Measurements from ENCODE around the gene CAMK1G.
A peak's percentile ranks its signal among the peaks of the same experiment; 100 is the strongest.

CAMK1G gene
- total RNA-seq, result 0.06 to 2.8 (median 0.35) reads per million in 18 experiments

DNA sequence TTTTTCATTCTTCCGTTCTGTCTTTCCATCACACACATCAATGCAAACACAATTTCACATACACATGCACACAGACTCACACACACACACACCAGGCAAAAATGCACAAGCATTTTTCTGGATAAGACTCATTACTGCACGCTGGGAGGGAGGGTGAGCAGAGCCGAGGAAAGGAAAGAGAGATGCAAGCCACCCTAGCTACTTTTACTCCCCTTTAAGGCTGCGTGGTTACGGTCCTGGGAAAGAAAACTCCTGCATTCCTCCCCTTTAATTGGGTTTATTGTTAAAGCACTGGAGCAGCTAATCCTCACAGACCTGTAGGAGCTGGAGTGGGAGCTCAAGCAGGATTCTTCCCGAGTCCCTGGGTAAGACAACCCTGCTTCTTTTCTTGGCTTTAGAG is at the start of gene CAMK1G:
CAMK1G (plus strand) TSS at position 307 of the 400 bp plus-strand sequence. CDS start 11,270 bp downstream, outside the sequence.
- DNase-seq, result no peak

DNA sequence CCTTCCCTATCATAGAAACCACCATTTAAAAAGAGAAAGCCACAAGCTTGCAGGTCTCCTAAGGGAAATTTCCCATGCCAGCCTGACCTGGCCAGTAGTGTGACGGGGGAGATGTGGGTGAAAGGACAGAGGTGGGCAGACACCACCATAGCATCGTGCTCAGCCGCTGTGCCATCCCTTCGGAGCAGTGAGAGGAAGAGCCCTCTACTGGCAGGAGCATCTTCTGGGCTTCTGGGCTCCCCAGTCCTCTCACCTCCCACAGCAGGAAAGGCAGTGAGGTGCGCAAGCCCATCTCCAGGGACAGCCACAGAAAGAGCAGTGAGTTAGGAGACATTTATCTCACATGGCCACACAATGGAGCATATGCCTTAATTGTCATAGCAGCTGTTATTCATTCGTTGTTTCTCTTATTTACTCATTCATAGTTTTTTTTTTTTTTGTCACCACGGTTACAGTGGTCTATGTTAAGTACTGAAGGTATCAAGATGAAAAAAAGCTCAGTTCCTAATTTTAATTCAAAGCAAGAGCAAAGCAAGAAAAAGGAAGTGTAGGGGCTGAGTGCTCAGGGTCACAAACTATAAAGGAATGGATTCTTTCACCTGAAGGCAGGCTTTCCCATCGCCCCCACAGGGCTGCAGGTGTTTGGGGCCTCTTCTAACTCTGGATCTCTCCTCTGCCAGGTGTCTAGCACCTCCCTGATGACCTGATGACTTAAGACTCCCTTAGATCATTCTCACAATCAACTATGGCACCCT is 48.8 kb upstream of the CAMK1G start:
- DNase-seq, result no peak

DNA sequence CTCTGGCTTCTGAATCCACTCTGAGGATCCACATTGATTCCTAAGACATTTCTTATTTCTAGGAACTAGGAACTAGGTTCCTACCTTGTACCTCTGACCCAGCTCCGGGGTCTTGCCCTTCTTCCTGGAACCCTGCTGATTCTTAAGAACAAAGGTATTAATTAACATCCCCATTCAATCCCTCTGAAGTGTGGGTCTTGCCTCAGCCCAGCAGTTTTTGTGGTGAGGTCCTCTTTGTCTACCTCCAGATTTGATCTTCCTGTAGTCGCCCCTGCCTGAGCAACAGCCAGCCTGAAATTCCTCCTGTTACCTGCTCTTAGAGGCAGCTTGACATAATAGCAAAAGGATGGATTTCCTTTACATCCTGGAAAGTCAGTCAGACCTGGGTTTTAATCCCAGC is 46.7 kb upstream of the CAMK1G start:
- DNase-seq, result no peak

DNA sequence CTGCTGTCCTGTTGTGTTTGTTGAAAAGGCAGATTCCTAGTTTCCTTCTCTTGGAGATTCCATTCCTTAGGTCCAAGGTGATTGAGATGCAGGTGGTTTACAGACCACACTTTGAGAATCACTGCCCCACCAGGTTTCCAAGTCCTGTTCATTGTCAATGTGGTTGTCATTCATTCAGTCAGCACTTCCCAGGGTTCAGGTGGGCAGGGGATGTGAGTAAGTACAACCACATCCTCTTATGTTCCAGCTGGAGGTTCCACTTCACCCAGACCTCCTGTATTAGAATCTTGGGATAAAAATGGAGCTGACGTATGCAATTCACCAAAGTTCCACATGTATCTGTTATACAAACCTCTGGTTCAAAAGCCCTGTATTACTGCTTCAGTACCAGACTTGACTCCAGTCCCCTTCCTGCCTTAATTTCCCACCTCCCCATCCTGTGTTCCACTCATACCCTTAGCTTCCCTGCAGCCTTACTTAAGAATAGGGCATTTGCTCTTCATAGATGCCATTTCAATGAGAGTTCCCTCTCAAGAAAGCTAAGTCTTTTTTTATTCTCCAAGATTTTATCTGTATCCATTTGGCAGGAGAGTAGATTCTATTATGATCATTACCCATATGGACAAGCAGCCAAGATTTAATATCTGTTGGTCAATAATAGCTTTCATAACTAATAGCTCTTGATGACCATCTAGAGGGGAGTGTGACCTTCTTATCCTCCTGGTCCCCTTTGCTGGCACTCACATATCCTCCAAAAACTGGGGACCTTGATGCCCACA is 46.0 kb upstream of the CAMK1G start:
- DNase-seq, result no peak

DNA sequence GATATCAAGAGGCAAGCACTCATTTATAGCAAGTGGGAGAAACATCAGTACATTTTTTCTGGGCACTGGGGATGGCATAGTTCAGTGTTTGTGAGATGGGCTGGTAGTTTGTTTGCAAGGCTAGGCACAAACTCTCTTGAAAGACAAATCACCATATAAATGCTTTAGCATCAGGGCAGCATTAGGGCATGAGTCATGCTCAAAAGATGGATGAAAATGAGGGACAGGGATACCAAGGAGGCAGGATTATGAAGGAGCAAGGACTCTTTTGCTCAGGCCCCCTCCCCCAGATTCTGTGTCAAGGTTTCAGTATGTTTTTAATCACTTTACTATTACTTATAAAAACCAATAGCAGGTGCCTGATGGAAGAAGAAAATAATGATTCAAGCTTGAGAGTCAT is 43.9 kb upstream of the CAMK1G start:
- DNase-seq, result no peak

DNA sequence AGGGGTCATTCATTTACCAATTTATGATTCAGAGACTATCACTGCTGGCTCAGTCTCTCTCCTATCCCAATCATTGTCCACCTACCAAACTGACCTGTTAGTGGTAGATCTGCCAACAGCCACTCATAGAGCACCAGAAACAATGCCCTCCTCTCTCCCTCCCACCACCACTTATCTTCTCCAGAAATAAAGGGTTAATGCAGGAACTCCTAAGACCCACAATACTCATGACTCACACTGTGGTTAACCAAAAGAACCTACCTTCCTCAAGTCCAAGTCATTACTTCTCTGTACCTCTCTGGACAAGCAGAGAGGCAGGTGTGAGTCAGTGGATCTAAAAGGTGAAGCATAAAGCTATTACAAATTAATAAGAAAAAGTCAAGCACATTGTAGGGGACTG is 40.9 kb upstream of the CAMK1G start:
- DNase-seq, result no peak

DNA sequence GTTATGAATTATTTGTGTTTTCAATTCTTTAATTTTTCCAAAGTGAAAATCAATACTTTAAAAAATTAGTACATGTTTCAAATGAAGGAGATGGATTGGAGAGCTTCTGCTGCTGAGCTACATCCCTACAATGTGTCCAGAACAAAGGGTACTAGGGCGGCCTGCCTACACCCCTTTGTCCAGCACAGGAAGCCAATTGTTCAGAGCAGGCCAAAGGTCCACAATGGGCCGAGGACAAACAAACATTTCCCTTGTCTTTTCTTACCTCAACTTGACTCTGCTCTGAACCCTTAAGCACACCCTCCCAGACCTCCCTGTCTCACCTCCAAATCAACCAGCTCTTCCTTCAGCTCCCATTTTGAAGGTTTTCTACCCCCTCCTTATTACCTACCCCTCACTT is 39.4 kb upstream of the CAMK1G start:
- no peak for DNase-seq

DNA sequence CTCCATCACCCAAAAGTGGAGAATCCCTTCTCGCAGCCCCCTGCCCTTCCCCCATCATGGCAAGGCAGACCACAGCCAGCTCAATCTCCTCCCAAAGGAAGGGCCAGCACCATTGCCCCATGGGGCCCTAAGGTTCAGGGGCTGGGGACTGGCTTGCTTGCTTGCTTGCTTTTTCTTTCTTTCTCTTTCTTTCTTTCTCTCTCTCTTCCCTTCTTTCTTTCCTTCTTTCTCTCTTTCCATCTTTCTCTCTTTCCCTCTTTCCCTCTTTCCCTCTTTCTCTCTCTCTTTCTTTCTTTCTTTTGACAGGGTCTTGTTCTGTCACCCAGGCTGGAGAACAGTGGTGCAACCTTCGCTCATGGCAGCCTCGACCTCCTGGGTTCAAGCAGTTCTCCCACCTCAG is 38.1 kb upstream of the CAMK1G start:
- no peak for DNase-seq

DNA sequence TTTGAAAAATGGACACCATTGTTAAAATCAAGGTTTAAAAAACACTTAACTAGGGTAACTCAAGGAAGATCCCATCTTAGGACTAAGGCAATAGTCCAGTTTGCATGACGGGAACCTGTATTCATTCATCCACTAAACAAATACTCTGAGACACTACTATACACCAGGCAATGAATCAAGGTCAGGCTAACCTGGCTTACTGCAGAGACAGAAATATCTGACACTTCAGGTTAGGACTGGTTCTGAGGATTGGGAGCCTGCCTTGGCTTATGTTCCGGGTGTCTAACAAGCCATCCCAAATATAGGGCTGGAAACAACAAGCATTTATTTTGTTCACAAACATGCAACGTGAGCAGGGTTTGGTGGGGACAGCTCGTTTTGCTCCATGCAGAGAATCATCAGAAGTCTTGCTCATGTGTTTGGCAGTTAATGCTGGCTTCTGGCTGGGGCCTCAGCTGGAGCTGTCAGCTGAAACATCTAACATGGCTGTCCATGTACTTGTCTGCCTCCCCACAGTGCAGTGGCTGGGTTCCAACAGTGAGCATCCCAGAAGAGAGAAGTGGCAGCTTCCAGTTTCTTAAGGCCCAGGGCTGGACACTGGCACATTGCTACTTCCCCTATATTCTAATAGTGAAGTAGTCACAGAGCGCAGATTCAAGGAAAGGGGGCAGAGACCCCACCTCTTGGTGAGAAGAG is 37.0 kb upstream of the CAMK1G start:
- peak; percentile 11 to 26 for DNase-seq

DNA sequence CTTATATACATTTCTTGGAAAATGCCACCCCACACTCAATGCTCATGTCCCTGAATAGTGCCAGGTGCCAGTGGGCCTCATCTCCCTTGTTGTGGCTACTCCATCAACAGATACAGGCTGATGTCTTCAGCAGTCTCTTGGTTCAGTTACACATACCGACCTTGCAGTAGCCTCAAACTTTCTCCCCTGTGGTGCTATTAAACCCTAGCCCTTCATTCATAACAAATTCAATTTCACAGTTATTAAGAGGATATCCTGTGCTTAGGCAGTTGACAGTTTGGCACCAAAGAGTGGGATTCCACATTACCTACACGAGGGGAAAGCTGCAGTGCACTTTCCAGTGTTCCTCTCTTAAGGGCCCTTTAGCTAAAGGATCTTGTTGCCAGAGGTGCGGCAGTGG is 35.9 kb upstream of the CAMK1G start:
- no peak for DNase-seq

DNA sequence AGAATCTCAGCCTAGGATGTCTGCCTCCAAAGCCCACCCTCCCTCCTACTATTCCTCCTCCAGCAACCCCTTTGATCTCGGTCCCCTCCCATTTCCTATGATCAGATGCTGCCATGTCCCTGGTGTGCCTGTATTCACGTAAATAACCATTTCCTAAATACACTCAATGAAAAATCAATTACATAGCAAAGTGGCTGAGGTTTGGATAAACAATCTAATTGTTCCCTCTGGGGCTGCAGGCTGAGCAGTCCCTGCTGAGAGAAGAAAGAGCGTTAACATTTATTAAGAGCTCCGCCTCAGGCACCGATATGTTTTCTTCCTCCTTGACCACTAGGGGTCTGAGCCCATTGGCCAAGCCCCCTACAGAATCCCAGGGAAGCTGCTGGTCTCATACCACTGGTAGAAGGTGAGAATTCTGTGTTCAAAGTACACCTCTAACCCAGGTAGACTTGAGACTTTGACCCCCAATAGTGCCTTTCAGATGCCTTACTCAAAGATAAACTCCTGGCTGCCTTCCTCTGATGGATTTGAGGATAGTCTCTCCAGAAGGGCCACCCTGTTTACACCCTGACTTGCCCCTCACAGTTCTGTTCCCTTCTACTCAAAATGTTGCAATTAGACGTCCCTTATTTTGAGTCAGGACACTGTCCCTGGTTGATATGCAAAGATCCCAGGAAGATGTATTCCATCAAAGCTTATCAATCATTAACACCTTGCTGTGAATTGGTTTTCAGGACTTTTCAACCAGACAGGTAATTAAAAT is 33.9 kb upstream of the CAMK1G start:
- DNase-seq, result no peak

DNA sequence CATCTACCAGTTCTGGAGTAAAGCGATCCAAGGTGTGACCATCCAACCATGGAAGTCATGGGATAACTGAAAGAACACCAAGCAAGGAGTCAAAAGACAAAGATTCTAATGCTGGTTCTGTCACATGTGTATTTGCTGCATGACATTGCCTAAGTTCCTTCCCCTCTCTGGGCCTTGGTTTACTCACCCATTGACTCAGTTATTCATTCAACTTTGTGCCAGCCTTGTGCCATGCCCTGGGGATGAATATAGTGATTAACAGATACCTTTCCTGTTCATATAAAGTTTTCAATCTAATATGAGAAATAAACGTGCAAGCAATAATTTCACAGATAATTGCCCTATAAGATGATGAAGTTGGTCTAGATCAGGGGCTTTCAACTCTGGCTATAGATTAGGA is 33.0 kb upstream of the CAMK1G start:
- DNase-seq, result no peak

DNA sequence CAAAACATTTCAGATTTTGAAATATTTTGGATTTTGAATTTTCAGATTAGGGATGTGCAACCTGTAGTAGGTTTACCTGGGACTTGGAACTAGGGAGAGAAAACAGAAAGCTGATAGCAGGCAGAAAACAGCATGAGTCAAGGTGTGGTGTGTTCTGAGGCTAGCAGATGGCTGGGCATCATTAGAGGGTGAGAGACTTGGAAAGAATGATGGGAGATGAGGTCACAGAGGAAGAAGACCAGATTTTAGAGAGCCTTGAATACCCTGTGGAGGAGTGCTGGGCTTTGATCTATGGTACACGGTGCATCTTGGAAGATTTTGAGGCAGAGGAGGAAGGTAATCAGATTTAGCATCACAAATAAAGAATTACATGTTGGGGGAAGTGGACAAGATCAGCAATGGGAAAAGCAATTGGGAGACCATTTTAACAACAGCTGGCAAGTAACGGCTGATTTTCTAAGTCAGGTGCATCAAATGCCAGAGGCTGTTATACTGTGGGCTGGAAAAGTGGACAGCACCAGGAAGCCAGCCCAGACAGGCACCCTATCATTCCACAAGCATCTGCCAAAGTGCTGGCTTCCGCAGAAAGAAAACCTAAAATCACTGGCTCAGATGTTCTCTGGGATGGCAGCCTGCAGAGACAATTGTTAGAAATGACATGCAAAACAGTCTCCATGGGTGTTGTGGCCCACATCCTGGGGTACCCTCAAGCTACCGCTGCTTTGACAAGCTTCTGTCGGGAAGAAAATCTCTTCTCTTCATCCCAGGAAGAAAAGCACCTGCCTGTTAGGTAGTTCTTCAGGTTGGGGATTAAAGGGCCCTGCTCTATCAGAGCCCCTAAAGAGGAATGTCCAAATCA is 30.9 kb upstream of the CAMK1G start:
- no peak for DNase-seq

DNA sequence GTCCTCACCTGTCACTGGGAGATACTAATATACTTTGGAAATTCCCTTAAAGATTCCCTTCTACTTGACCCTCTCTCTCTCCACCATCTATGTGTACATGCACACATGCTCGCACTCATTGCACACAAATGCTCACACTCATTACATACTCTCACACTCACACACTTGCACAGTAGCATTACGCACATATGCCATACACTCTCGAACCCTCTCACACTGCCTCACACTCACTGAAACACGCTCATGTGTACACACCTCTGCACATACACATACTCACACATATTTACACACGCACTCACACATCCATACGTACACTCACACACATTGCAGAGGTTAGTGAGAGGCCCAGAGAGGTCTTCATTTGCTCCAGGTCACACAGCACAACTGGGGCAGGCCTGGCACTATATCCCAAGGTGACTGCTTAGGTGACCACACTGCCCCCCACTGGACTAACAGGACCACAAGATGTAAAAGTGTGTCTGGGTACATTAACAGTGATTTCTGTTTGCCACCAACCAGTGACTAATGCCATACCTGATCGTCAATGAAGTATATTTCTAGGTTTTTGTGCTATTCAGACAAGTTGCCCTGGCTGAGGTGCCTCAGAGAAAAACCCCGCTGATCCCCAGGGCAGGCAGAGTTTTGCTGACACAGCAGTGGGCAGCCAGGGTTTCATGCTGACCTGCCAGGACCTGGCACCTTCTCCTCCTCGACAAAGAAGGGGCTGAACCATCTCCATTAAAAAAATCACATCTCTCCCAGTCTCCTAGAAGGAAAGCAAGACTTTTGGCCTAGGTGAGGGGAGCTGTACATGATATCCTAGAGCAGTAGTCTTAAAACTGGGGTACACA is 28.5 kb upstream of the CAMK1G start:
- DNase-seq, result no peak

DNA sequence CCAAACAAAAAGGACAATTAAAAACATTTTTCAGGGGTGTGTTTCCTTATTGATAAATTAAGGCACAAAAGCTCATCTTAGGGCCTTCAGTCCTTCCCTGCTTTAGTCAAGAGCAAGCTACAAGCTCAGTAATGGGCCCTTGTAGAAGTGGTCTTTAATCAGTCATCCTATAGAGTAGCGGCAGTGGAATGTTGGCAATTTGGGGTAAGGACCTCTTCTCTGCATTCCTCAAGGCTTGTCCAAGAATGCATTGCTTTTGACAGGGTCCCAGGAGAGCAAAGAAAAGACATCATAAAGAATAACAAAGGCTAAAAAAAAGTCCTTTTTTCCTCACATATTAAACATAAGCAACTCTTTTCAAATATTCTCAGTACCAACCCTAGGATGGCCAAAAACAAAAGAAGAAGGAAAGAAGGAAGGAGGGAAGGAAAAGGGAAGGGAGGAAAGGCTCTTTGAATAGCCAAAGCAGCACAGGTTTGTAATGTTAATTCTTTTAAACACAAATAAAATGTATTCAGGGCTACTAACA is 27.3 kb upstream of the CAMK1G start:
- DNase-seq, result no peak

DNA sequence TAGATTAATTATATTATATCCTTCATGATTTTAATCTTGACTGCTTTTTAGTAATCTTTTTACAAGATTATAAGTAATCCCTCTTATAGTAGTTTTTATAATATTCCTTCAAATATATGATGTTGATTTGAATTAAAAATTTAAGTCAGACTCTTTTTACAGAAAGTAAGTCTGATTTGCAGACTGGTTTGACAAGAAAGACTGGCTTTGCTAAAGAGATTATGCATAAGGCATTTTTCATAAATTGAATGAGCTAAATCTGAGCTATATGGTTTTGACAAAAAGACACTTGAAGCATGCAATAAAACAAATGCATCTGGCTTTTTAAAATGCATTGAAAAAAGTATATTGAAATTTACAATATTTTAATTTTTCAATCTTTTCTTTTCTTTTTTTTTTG is 26.3 kb upstream of the CAMK1G start:
- DNase-seq, result no peak

DNA sequence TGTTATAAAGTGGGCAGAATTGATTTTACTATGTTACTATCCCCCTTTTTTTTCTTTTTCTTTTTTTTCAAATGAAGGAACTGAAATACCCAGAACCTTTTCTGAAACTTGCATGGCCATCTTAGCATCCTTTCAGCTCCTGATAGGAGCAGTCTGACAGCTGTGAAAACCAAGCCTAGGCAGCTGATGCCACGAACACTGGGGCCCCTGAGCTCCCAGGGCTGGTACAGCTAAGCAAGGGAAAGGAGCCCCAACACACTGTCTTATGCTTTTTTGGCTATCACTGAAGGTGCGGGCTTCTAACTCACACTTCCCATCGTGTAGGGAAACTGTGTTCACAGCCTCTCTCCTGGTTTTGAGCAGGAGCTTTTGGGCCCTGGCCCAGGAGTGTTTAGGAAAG is 23.0 kb upstream of the CAMK1G start:
- DNase-seq, result no peak

DNA sequence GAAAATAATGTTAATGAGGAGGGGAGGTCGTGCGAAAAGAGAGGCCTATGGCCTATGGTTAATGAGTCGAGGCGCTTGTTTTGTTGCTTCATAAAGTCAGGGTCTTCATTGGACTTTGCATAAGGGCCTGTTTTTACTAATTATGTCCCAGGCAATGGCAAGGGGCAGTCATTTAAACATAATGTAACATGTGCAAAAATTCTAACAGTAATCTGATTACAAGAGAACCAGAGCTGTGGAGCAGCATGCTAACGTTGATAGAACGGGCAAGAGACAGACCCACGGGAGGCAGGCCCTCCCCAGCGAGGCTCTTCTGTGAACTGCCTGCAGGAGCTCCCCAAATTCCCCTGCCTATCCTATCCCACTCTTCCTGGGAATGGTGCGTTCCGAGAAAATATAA is 22.6 kb upstream of the CAMK1G start:
- no peak for DNase-seq

DNA sequence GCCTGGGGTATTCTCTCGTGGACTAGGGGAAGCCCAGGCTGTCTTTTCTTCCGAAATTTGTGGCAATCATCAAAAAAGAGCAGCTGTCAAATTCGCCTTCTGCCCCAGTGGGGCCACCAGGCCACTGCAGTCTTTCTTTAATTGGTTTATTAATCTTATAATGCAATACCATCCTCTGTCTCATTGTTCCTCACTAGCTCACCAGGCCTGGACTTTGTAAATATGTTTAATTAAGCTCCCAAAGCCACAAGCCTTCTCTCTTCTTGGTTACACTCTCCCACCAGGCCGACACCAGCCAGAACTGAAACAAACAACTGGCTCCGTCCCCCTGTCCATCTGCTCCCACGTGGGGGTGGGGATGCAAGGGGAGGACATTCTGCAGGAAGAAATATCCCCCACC is 22.0 kb upstream of the CAMK1G start:
- DNase-seq, result no peak

DNA sequence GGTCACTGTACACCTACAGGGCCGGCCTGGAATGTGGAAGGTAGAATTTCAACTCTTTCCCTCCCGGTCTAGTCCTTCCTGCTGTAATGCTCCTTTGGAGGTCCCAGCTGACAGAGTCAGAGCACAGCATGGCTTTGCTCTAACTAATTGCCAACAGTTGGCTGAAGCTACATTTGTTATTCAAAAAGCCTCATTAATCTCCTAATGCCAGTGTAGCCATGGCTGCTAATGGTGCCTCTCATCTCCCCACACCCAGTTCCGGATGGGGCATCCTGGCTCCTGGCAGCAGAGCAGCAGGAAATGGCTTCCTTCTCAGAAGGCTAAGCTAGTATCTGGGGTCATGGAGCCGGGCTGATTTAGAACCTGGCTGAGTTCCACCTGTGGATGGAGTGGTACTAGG is 18.7 kb upstream of the CAMK1G start:
- DNase-seq, result no peak

All from inflammatory macrophage (primary cell).